OCI-LY7 (cell line): ENCODE results near the gene OSBP2. TPM values are rescaled to one million over a fixed set of nuclear protein-coding genes. Genes with fewer than 3 reads are reported as not detected.

ENCODE experiments used
- BruUV-seq: library from RNA; stranded (reverse); fragments of 400-500 nt; replicated peaks from 2 replicates; lab custom pipeline; 2021; lab: Mats Ljungman, UMichigan
- CTCF ChIA-PET: fragments of 300-600 bp; sonication (Branson Sonifier 250); formaldehyde crosslinking; loops from one replicate; lab custom pipeline; 2022; ENCODE audit warnings: antibody characterized with exemption; ENCODE audit not compliant: unreplicated experiment; lab: Charles Lee
- POLR2A ChIA-PET: fragments of 300-600 bp; sonication (Branson Sonifier 250); formaldehyde crosslinking; loops from one replicate; lab custom pipeline; 2022; ENCODE audit warnings: antibody characterized with exemption; lab: Charles Lee
- DNase-seq: peaks from one replicate; pipeline ENCODE4 v3.0.0-alpha.2; 2015; ENCODE audit warnings: low spot score
- H2AFZ ChIP-seq: fragments of 200-600 bp; sonication (generic), shearing (Covaris generic); 2 replicates; pipeline ENCODE4 v1.6.1; 2014; ENCODE audit warnings: mild to moderate bottlenecking, antibody characterized with exemption, low read length, moderate library complexity
- H3K27ac ChIP-seq: fragments of 200-600 bp; sonication (generic); 2 replicates; pipeline ENCODE4 v1.5.1; 2014; ENCODE audit warnings: mixed run types, low read depth, mild to moderate bottlenecking, moderate library complexity, low read length, inconsistent platforms; ENCODE audit not compliant: poor library complexity, severe bottlenecking
- H3K36me3 ChIP-seq: fragments of 200-600 bp; sonication (generic); 2 replicates; pipeline ENCODE4 v1.6.1; 2014; ENCODE audit warnings: mild to moderate bottlenecking, antibody characterized with exemption, low read length, moderate library complexity, mixed read lengths; ENCODE audit not compliant: insufficient read depth
- H3K4me1 ChIP-seq: fragments of 200-600 bp; sonication (generic); 2 replicates; pipeline ENCODE4 v1.5.1; 2014; ENCODE audit warnings: mild to moderate bottlenecking, low read length; ENCODE audit not compliant: insufficient read depth, poor library complexity, severe bottlenecking
- H3K4me2 ChIP-seq: fragments of 200-600 bp; sonication (generic); 2 replicates; pipeline ENCODE4 v1.6.1; 2014; ENCODE audit warnings: mild to moderate bottlenecking, low read length
- H3K4me3 ChIP-seq: fragments of 200-600 bp; sonication (generic); 2 replicates; pipeline ENCODE4 v1.5.1; 2014; ENCODE audit warnings: mild to moderate bottlenecking, low read depth, low read length; ENCODE audit not compliant: poor library complexity, severe bottlenecking
- H3K79me2 ChIP-seq: fragments of 200-600 bp; sonication (generic); 2 replicates; pipeline ENCODE4 v1.6.1; 2016; ENCODE audit warnings: low read depth, mild to moderate bottlenecking, low read length, moderate library complexity, mixed read lengths; ENCODE audit not compliant: insufficient read depth
- H3K9me2 ChIP-seq: fragments of 200-600 bp; sonication (generic); 2 replicates; pipeline ENCODE4 v1.6.1; 2016; ENCODE audit warnings: mild to moderate bottlenecking, low read length, mixed read lengths; ENCODE audit not compliant: insufficient read depth
- H3K9me3 ChIP-seq: fragments of 200-600 bp; sonication (generic); 2 replicates; pipeline ENCODE4 v1.6.1; 2014; ENCODE audit warnings: mild to moderate bottlenecking, mixed run types, low read length, mixed read lengths
- H4K20me1 ChIP-seq: fragments of 200-600 bp; sonication (generic); 2 replicates; pipeline ENCODE4 v1.6.1; 2014; ENCODE audit warnings: mild to moderate bottlenecking, antibody characterized with exemption, low read length, moderate library complexity, mixed read lengths; ENCODE audit not compliant: insufficient read depth
- CTCF ChIP-seq: fragments of 200-600 bp; sonication (generic); conservative IDR thresholded peaks from 2 replicates; pipeline ENCODE4 v1.5.1; 2014; ENCODE audit warnings: mild to moderate bottlenecking, antibody characterized with exemption, low read length, moderate library complexity, mixed read lengths
- EZH2phosphoT487 ChIP-seq: fragments of 200-600 bp; sonication (generic); IDR thresholded peaks from 2 replicates; pipeline ENCODE4 v1.6.1; 2018; ENCODE audit warnings: low read depth, borderline replicate concordance, mild to moderate bottlenecking, mixed run types, antibody characterized with exemption, low read length, moderate library complexity, mixed read lengths
- intact Hi-C: fragments of 100-400 bp; cut with micrococcal nuclease; formaldehyde crosslinking; loops from one replicate; pipeline ENCODE4 v1.10.0; 2022; ENCODE audit not compliant: unreplicated experiment
- total RNA-seq, 2 experiments: library from RNA; depleted of rRNA in 1 of 2; stranded (reverse); fragments of >200 nt in 1 of 2; shearing (Covaris generic) in 1 of 2; gene quantifications; 2 replicates each; pipeline ENCODE4 v1.2.3, GENCODE V29; 2014 to 2022

OSBP2 gene
- total RNA-seq, 2 experiments from 2014 or later: 0.19 to 0.34 TPM

- TF ChIP-seq CTCF: no peak
- TF ChIP-seq EZH2phosphoT487: no peak
- no peak overlapping the region for H2AFZ ChIP-seq
- no peak overlapping the region for H3K4me2 ChIP-seq
- BruUV-seq: no TSS peak
- H3K9me3 ChIP-seq: no peaks in the 10 kb centered on the region
- no peak overlapping the region for H3K27ac ChIP-seq
- no peaks in the 10 kb centered on the region for H3K79me2 ChIP-seq
- no peak overlapping the region for H3K4me3 ChIP-seq
- CTCF ChIA-PET: no interaction called here
- H3K9me2 ChIP-seq: no peaks in the 10 kb centered on the region
- intact Hi-C loops: no loop called here
- DNase-seq: no peak
- POLR2A ChIA-PET: no interaction called here
- H4K20me1 ChIP-seq: no peaks in the 10 kb centered on the region
- H3K36me3 ChIP-seq: no peaks in the 10 kb centered on the region
- H3K4me1 ChIP-seq: no peaks in the 10 kb centered on the region
These were observed 131.2 kb downstream of the OSBP2 start for GRCh38 chr22:30825711-30826505.

GRCh38 chr22:30826670-30827355 lies 132.1 kb downstream of the OSBP2 start:
- CTCF ChIA-PET: no interaction called here
- DNase-seq: no peak
- TF ChIP-seq CTCF (no peak), EZH2phosphoT487 (no peak)
- intact Hi-C loops: no loop called here
- Histone ChIP-seq H3K9me3 (no peaks in the 10 kb centered on the region), H3K4me1 (no peaks in the 10 kb centered on the region), H3K4me3 (no peak overlapping the region), H2AFZ (no peak overlapping the region), H4K20me1 (no peaks in the 10 kb centered on the region), H3K79me2 (no peaks in the 10 kb centered on the region), H3K27ac (no peak overlapping the region), H3K4me2 (no peak overlapping the region), H3K36me3 (no peaks in the 10 kb centered on the region), H3K9me2 (no peaks in the 10 kb centered on the region)
- POLR2A ChIA-PET: interaction anchor here (0.7 kb wide), 1 partner anchor 45 kb away, joined by 4 read pairs; no protein-coding TSS in a partner anchor
- no TSS peak for BruUV-seq

- Histone ChIP-seq H3K27ac (no peak overlapping the region), H4K20me1 (no peaks in the 10 kb centered on the region), H3K4me2 (no peak overlapping the region), H3K36me3 (no peaks in the 10 kb centered on the region), H3K4me1 (no peaks in the 10 kb centered on the region), H3K4me3 (no peak overlapping the region), H2AFZ (no peak overlapping the region), H3K79me2 (no peaks in the 10 kb centered on the region), H3K9me3 (no peaks in the 10 kb centered on the region), H3K9me2 (no peaks in the 10 kb centered on the region)
- DNase-seq: no peak
- ChIA-PET CTCF (no interaction called here), POLR2A (no interaction called here)
- intact Hi-C loops: no loop called here
- no TSS peak for BruUV-seq
- TF ChIP-seq CTCF (no peak), EZH2phosphoT487 (no peak)
These were observed 133.0 kb downstream of the OSBP2 start for GRCh38 chr22:30827646-30828045.
